HEK293 (cell line): ENCODE results near the gene KCND2.

Experiments used
- ATF2 ChIP-seq: fragments of 450-650 bp; formaldehyde crosslinking; IDR thresholded peaks from 2 replicates; pipeline ENCODE4 v1.5.1; 2016; ENCODE audit warnings: missing biosample characterization, missing genetic modification characterization, low read depth
- CTCF ChIP-seq: fragments of 450-650 bp; formaldehyde crosslinking; IDR thresholded peaks from 2 replicates; pipeline ENCODE4 v1.5.1; 2016; ENCODE audit warnings: missing biosample characterization, missing genetic modification characterization
- KLF7 ChIP-seq: fragments of 450-650 bp; formaldehyde crosslinking; IDR thresholded peaks from 2 replicates; pipeline ENCODE4 v1.5.1; 2016; ENCODE audit warnings: missing biosample characterization, missing genetic modification characterization, borderline replicate concordance
- RBAK ChIP-seq: fragments of 450-650 bp; formaldehyde crosslinking; IDR thresholded peaks from 2 replicates; pipeline ENCODE4 v1.5.1; 2016; ENCODE audit warnings: missing biosample characterization, missing genetic modification characterization
- SP2 ChIP-seq: fragments of 450-650 bp; formaldehyde crosslinking; IDR thresholded peaks from 2 replicates; pipeline ENCODE4 v1.5.1; 2016; ENCODE audit warnings: missing biosample characterization, missing genetic modification characterization
- ZBTB26 ChIP-seq: fragments of 450-650 bp; formaldehyde crosslinking; optimal IDR thresholded peaks from 2 replicates; pipeline ENCODE3; 2016; ENCODE audit warnings: missing biosample characterization, mild to moderate bottlenecking, missing genetic modification characterization
- ZFP41 ChIP-seq: fragments of 450-650 bp; formaldehyde crosslinking; IDR thresholded peaks from 2 replicates; pipeline ENCODE4 v1.5.1; 2016; ENCODE audit warnings: missing biosample characterization, missing genetic modification characterization, borderline replicate concordance
- ZNF175 ChIP-seq: fragments of 450-650 bp; formaldehyde crosslinking; IDR thresholded peaks from 2 replicates; pipeline ENCODE4 v1.5.1; 2016; ENCODE audit warnings: missing biosample characterization, missing genetic modification characterization
- ZNF184 ChIP-seq: fragments of 450-650 bp; IDR thresholded peaks from 2 replicates; pipeline ENCODE4 v1.5.1; 2018; ENCODE audit warnings: missing biosample characterization, mild to moderate bottlenecking, missing genetic modification characterization
- ZNF239 ChIP-seq: fragments of 450-650 bp; formaldehyde crosslinking; IDR thresholded peaks from 2 replicates; pipeline ENCODE4 v1.5.1; 2016; ENCODE audit warnings: missing biosample characterization, missing genetic modification characterization
- ZNF391 ChIP-seq: fragments of 450-650 bp; formaldehyde crosslinking; IDR thresholded peaks from 2 replicates; pipeline ENCODE4 v1.5.1; 2016; ENCODE audit warnings: low read depth, missing biosample characterization, missing genetic modification characterization, borderline replicate concordance
- ZNF426 ChIP-seq: fragments of 450-650 bp; formaldehyde crosslinking; IDR thresholded peaks from 2 replicates; pipeline ENCODE4 v1.5.1; 2017; ENCODE audit warnings: missing biosample characterization, missing genetic modification characterization, mild to moderate bottlenecking, inconsistent platforms, moderate library complexity
- ZNF600 ChIP-seq: fragments of 450-650 bp; formaldehyde crosslinking; IDR thresholded peaks from 2 replicates; pipeline ENCODE4 v1.5.1; 2016; ENCODE audit warnings: missing biosample characterization, missing genetic modification characterization

- TF ChIP-seq CTCF: no peak
- TF ChIP-seq SP2 (tag by site-specific recombination): no peak
- no peak for TF ChIP-seq RBAK (tag by site-specific recombination)
- TF ChIP-seq ZNF184: no peak
- no peak for TF ChIP-seq ZNF426 (tag by site-specific recombination)
- TF ChIP-seq ATF2: no peak
- TF ChIP-seq ZNF175 (tag by site-specific recombination): no peak
- TF ChIP-seq ZNF239 (tag by site-specific recombination): no peak
- TF ChIP-seq ZNF600 (tag by site-specific recombination): no peak
- no peak for TF ChIP-seq ZBTB26
- no peak for TF ChIP-seq ZNF391 (tag by site-specific recombination)
- TF ChIP-seq KLF7 (tag by site-specific recombination): no peak
- TF ChIP-seq ZFP41 (tag by site-specific recombination): no peak
Observed at GRCh38 chr7:120467676-120468075, 194.7 kb downstream of the KCND2 start.
